Parathyroid adenoma (tissue), 2 donors: Measurements from ENCODE around the gene HERC2.

Experiments used
- H2AFZ ChIP-seq: fragments of 300-600 bp; sonication (generic); one replicate; pipeline ENCODE4 v1.7.0; 2017; ENCODE audit warnings: antibody characterized with exemption, mild to moderate bottlenecking
- H3K27ac ChIP-seq: fragments of 300-600 bp; sonication (generic); one replicate; pipeline ENCODE4 v1.7.0; 2017
- H3K27me3 ChIP-seq: fragments of 300-600 bp; sonication (generic); one replicate; pipeline ENCODE4 v1.7.0; 2017; ENCODE audit warnings: low read length; ENCODE audit not compliant: control insufficient read depth, insufficient read depth
- H3K36me3 ChIP-seq: fragments of 300-600 bp; sonication (generic); one replicate; pipeline ENCODE4 v1.7.0; 2017; ENCODE audit warnings: low read length; ENCODE audit not compliant: control insufficient read depth, insufficient read depth
- H3K4me1 ChIP-seq: fragments of 300-600 bp; sonication (generic); one replicate; pipeline ENCODE4 v1.7.0; 2017; ENCODE audit warnings: control low read depth
- H3K4me2 ChIP-seq: fragments of 300-600 bp; sonication (generic); one replicate; pipeline ENCODE4 v1.7.0; 2017; ENCODE audit warnings: low read length
- H3K4me3 ChIP-seq: fragments of 300-600 bp; sonication (generic); one replicate; pipeline ENCODE4 v1.7.0; 2017; ENCODE audit warnings: low read depth, low read length
- H3K79me2 ChIP-seq: fragments of 300-600 bp; sonication (generic); one replicate; pipeline ENCODE4 v1.7.0; 2017; ENCODE audit warnings: control low read depth
- H3K9ac ChIP-seq: fragments of 300-600 bp; sonication (generic); one replicate; pipeline ENCODE4 v1.7.0; 2017; ENCODE audit warnings: mild to moderate bottlenecking
- H3K9me3 ChIP-seq: fragments of 300-600 bp; sonication (generic); one replicate; pipeline ENCODE4 v1.7.0; 2017; ENCODE audit warnings: low read length; ENCODE audit not compliant: control insufficient read depth
- CTCF ChIP-seq: fragments of 300-600 bp; sonication (generic); IDR thresholded peaks from one replicate; pipeline ENCODE4 v1.7.0; 2017; ENCODE audit warnings: antibody characterized with exemption, mild to moderate bottlenecking
- donor health status: primary hyperparathyroidism.

HERC2 gene

GRCh38 chr15:28112962-28113361 is 209.0 kb downstream of the HERC2 start:
- H3K36me3 ChIP-seq = no peaks in the 10 kb centered on the region
- no peaks in the 10 kb centered on the region for H3K9me3 ChIP-seq
- no peaks in the 10 kb centered on the region for H3K79me2 ChIP-seq
- no peak overlapping the region for H3K9ac ChIP-seq
- H3K27ac ChIP-seq = no peak overlapping the region
- no peaks in the 10 kb centered on the region for H3K4me1 ChIP-seq
- H3K4me2 ChIP-seq = no peak overlapping the region
- no peaks in the 10 kb centered on the region for H3K27me3 ChIP-seq
- no peak overlapping the region for H2AFZ ChIP-seq
- no peak overlapping the region for H3K4me3 ChIP-seq
- no peak for TF ChIP-seq CTCF

GRCh38 chr15:28112101-28112760 is 209.7 kb downstream of the HERC2 start:
- no peaks in the 10 kb centered on the region for H3K79me2 ChIP-seq
- no peak overlapping the region for H3K4me3 ChIP-seq
- no peaks in the 10 kb centered on the region for H3K9me3 ChIP-seq
- TF ChIP-seq CTCF = no peak
- H3K9ac ChIP-seq = no peak overlapping the region
- no peaks in the 10 kb centered on the region for H3K27me3 ChIP-seq
- no peak overlapping the region for H2AFZ ChIP-seq
- no peaks in the 10 kb centered on the region for H3K36me3 ChIP-seq
- no peak overlapping the region for H3K4me2 ChIP-seq
- H3K4me1 ChIP-seq = no peaks in the 10 kb centered on the region
- no peak overlapping the region for H3K27ac ChIP-seq

GRCh38 chr15:28111543-28111942 is 210.4 kb downstream of the HERC2 start:
- TF ChIP-seq CTCF = no peak
- no peaks in the 10 kb centered on the region for H3K27me3 ChIP-seq
- H2AFZ ChIP-seq = no peak overlapping the region
- no peaks in the 10 kb centered on the region for H3K79me2 ChIP-seq
- no peaks in the 10 kb centered on the region for H3K4me1 ChIP-seq
- no peak overlapping the region for H3K27ac ChIP-seq
- H3K4me2 ChIP-seq = no peak overlapping the region
- H3K4me3 ChIP-seq = no peak overlapping the region
- no peaks in the 10 kb centered on the region for H3K36me3 ChIP-seq
- no peak overlapping the region for H3K9ac ChIP-seq
- H3K9me3 ChIP-seq = no peaks in the 10 kb centered on the region

- H3K79me2 ChIP-seq = no peaks in the 10 kb centered on the region
- H3K9me3 ChIP-seq = no peaks in the 10 kb centered on the region
- H3K4me3 ChIP-seq = no peak overlapping the region
- no peak overlapping the region for H3K4me2 ChIP-seq
- no peak overlapping the region for H2AFZ ChIP-seq
- H3K36me3 ChIP-seq = no peaks in the 10 kb centered on the region
- H3K27me3 ChIP-seq = no peaks in the 10 kb centered on the region
- H3K4me1 ChIP-seq = no peaks in the 10 kb centered on the region
- H3K9ac ChIP-seq = no peak overlapping the region
- no peak overlapping the region for H3K27ac ChIP-seq
- TF ChIP-seq CTCF = no peak
Measured at GRCh38 chr15:28110481-28110881, 211.5 kb downstream of the HERC2 start.
